A549 (cell line): Measurements from ENCODE around the gene SF3B4. TPM values are rescaled to one million over a fixed set of nuclear protein-coding genes. Genes with fewer than 3 reads are reported as not detected.
"Not testable (repeated sequence)": the region's sequence is repeated elsewhere in the genome, so short reads cannot be mapped to it uniquely, and the experiment has no call there.

Experiments used
- ATAC-seq, 2 experiments: fragments of 200-7000 bp in 1 of 2; fragments of >200 bp in 1 of 2; cut with Nextera tagmentation in 1 of 2; cut with Tn5 transposase in 1 of 2; 3 replicates each; pipeline versions ENCODE4 v1.8.0 to v1.9.1; 2018 to 2020; ENCODE audit warnings: mild to moderate bottlenecking in 1 of 2, moderate library complexity in 1 of 2
- CTCF ChIA-PET: fragments of 300-600 bp; sonication (Branson Sonifier 250); formaldehyde crosslinking; extraction: SDS; loops from one replicate; lab custom pipeline; 2021; ENCODE audit warnings: antibody characterized with exemption, inconsistent platforms; lab: Yijun Ruan, JAX
- POLR2A ChIA-PET: fragments of 350-600 bp; formaldehyde crosslinking; extraction: SDS; loops from one replicate; lab custom pipeline; 2021; ENCODE audit warnings: antibody characterized with exemption, inconsistent platforms; lab: Yijun Ruan, JAX
- DNase-seq, 2 experiments: peaks; one replicate each; pipeline versions ENCODE4 v3.0.0 to v3.0.0-alpha.2; 2011 to 2016; ENCODE audit warnings: low read depth in 1 of 2, low spot score in 1 of 2
- FAIRE-seq: peaks from 2 replicates; lab custom pipeline; 2011; peaks lifted over from hg19 to GRCh38; lab: Jason Lieb, UNC
- H3K27ac ChIP-seq, 2 experiments: fragments of >200 bp; sonication (Bioruptor Twin); formaldehyde crosslinking; 3 replicates each; pipeline ENCODE4 v1.5.1; 2016 to 2017
- H3K4me1 ChIP-seq: fragments of >200 bp; sonication (Bioruptor Twin); formaldehyde crosslinking; 3 replicates; pipeline ENCODE4 v1.6.1; 2016
- H3K4me2 ChIP-seq: fragments of >200 bp; sonication (Bioruptor Twin); formaldehyde crosslinking; 3 replicates; pipeline ENCODE4 v1.6.1; 2016
- H3K4me3 ChIP-seq: fragments of >200 bp; sonication (Bioruptor Twin); formaldehyde crosslinking; 3 replicates; pipeline ENCODE4 v1.5.1; 2016
- H3K9me3 ChIP-seq: fragments of >200 bp; sonication (Bioruptor Twin); formaldehyde crosslinking; 3 replicates; pipeline ENCODE4 v1.6.1; 2016
- CEBPB ChIP-seq, 2 experiments: fragments of >200 bp in 1 of 2; sonication (Bioruptor Twin) in 1 of 2; formaldehyde crosslinking in 1 of 2; IDR thresholded peaks; 2 replicates each; pipeline ENCODE4 v1.6.1; 2012 to 2016
- CHD4 ChIP-seq: fragments of 200-600 bp; sonication (generic); IDR thresholded peaks from 2 replicates; pipeline ENCODE4 v1.6.1; 2016; ENCODE audit warnings: antibody characterized with exemption, mild to moderate bottlenecking, borderline replicate concordance
- CTCF ChIP-seq: fragments of >200 bp; sonication (Bioruptor Twin); formaldehyde crosslinking; IDR thresholded peaks from 3 replicates; pipeline ENCODE4 v1.5.1; 2016
- ELK1 ChIP-seq: fragments of 150-350 bp; IDR thresholded peaks from 2 replicates; pipeline ENCODE4 v1.6.1; 2014; ENCODE audit warnings: low read depth, mild to moderate bottlenecking, low read length
- GATA3 ChIP-seq: IDR thresholded peaks from 2 replicates; pipeline ENCODE4 v1.6.1; 2012; ENCODE audit warnings: borderline replicate concordance
- HEYL ChIP-seq: fragments of 250-450 bp; sonication (Bioruptor Pico); IDR thresholded peaks from 2 replicates; pipeline ENCODE4 v1.8.0; 2021; ENCODE audit warnings: mild to moderate bottlenecking, moderate library complexity
- HOXA7 ChIP-seq: fragments of 250-450 bp; sonication (Bioruptor Pico); IDR thresholded peaks from 2 replicates; pipeline ENCODE4 v1.5.0; 2020; ENCODE audit warnings: mild to moderate bottlenecking, moderate library complexity
- HOXB5 ChIP-seq: fragments of 250-450 bp; sonication (Bioruptor Pico); IDR thresholded peaks from 2 replicates; pipeline ENCODE4 v1.5.0; 2020; ENCODE audit warnings: mild to moderate bottlenecking, moderate library complexity
- MAFK ChIP-seq: fragments of 450-650 bp; IDR thresholded peaks from 2 replicates; pipeline ENCODE4 v1.6.1; 2014; ENCODE audit not compliant: partially characterized antibody
- MAZ ChIP-seq: fragments of 150-350 bp; IDR thresholded peaks from 2 replicates; pipeline ENCODE4 v1.6.1; 2014; ENCODE audit warnings: antibody characterized with exemption, low read depth, low read length, borderline replicate concordance
- MYC ChIP-seq: IDR thresholded peaks from 2 replicates; pipeline ENCODE4 v1.6.1; 2012; ENCODE audit warnings: mild to moderate bottlenecking, inconsistent platforms, low read length, improper control_type of control experiment, borderline replicate concordance
- RAD21 ChIP-seq, 2 experiments: fragments of >200 bp in 1 of 2; sonication (Bioruptor Twin) in 1 of 2; formaldehyde crosslinking in 1 of 2; IDR thresholded peaks in 1 of 2; conservative IDR thresholded peaks in 1 of 2; 2 replicates in 1 of 2; 3 replicates in 1 of 2; pipeline ENCODE4 v1.6.1; 2012 to 2018; ENCODE audit warnings: inconsistent platforms in 1 of 2
- RARB ChIP-seq: fragments of 250-450 bp; sonication (Bioruptor Pico); IDR thresholded peaks from 2 replicates; pipeline ENCODE4 v1.8.0; 2021; ENCODE audit warnings: mild to moderate bottlenecking, moderate library complexity
- REST ChIP-seq: fragments of 200-600 bp; sonication (generic); IDR thresholded peaks from 2 replicates; pipeline ENCODE4 v1.6.1; 2016; ENCODE audit warnings: antibody characterized with exemption, mild to moderate bottlenecking, moderate library complexity
- SMC3 ChIP-seq: fragments of >200 bp; sonication (Bioruptor Twin); formaldehyde crosslinking; IDR thresholded peaks from 3 replicates; pipeline ENCODE4 v1.6.1; 2018; ENCODE audit warnings: inconsistent platforms
- USF2 ChIP-seq: fragments of 450-650 bp; IDR thresholded peaks from 2 replicates; pipeline ENCODE4 v1.6.1; 2014; ENCODE audit warnings: antibody characterized with exemption
- ZFP36 ChIP-seq: fragments of 450-650 bp; IDR thresholded peaks from 2 replicates; pipeline ENCODE4 v1.6.1; 2014; ENCODE audit warnings: borderline replicate concordance; ENCODE audit not compliant: partially characterized antibody
- ZSCAN20 ChIP-seq: fragments of 250-450 bp; sonication (Bioruptor Pico); IDR thresholded peaks from 2 replicates; pipeline ENCODE4 v1.8.0; 2022; ENCODE audit warnings: mild to moderate bottlenecking, moderate library complexity
- WGBS: methylation state at CpG from one replicate; pipeline ENCODE4 v1.1.6; 2017; ENCODE audit errors: missing lambda C conversion rate; 5-methylcytosine and 5-hydroxymethylcytosine counted together
- polyA plus RNA-seq, 4 experiments: library from polyadenylated mRNA; depleted of rRNA in 3 of 4; stranded (reverse); fragments of >200 nt; fragmentation: RNase III in 1 of 4; extraction: RNeasy Plus Mini Kit Qiagen cat#74134 plus additional on column Dnase treatment in 1 of 4; gene quantifications; 2 replicates in 3 of 4; 3 replicates in 1 of 4; pipeline ENCODE4 v1.2.3, GENCODE V29; 2011 to 2017

The SF3B4 gene
- polyA plus RNA-seq, 2 of the 4 experiments (the other 2 are of a cell fraction), result 71.2 to 94.6 TPM

GRCh38 chr1:149963358-149963757, 35.8 kb upstream of the SF3B4 start:
- FAIRE-seq (no peak), ATAC-seq (no peak), DNase-seq (no peak)
- H3K4me3 ChIP-seq, result no peak overlapping the region
- no peaks in the 10 kb centered on the region for H3K9me3 ChIP-seq
- no peak overlapping the region for H3K27ac ChIP-seq
- H3K4me2 ChIP-seq, result no peak overlapping the region
- no peaks in the 10 kb centered on the region for H3K4me1 ChIP-seq
- WGBS, result 76% methylated on average over 3 of the region's 3 CpGs
- ChIA-PET CTCF (interaction anchor here (0.6 to 3.7 kb wide), 9 partner anchors 29 to 228 kb away, joined by 3 to 18 read pairs (median 4); no protein-coding TSS in a partner anchor), POLR2A (no interaction called here)
- TF ChIP-seq GATA3 (no peak), MAFK (no peak), ZSCAN20 (CRISPR knock-in tag) (no peak), CEBPB (IDR thresholded peaks at IDR 0.05) (peak in 1 of 2 experiments; percentile 37; a peak in 1 of 4 replicates), HOXA7 (CRISPR knock-in tag) (no peak), HOXB5 (CRISPR knock-in tag) (no peak)

GRCh38 chr1:149962736-149963135, 35.1 kb upstream of the SF3B4 start:
- FAIRE-seq (no peak), DNase-seq (no peak), ATAC-seq (no peak)
- ChIA-PET CTCF (interaction anchor here (0.6 to 3.7 kb wide), 60 partner anchors 9 to 264 kb away, joined by 3 to 27 read pairs (median 5); partner anchors contain the start of genes MTMR11, OTUD7B and PLEKHO1), POLR2A (no interaction called here)
- 60% methylated on average over 2 of the region's 2 CpGs for WGBS
- H3K27ac ChIP-seq, result no peak overlapping the region
- H3K9me3 ChIP-seq, result no peaks in the 10 kb centered on the region
- no peak overlapping the region for H3K4me2 ChIP-seq
- no peaks in the 10 kb centered on the region for H3K4me1 ChIP-seq
- no peak overlapping the region for H3K4me3 ChIP-seq
- TF ChIP-seq RARB (CRISPR knock-in tag) (no peak), USF2 (no peak), REST (no peak), GATA3 (no peak), MYC (no peak)

- no peak overlapping the region for H3K27ac ChIP-seq
- no peak overlapping the region for H3K4me3 ChIP-seq
- no peak overlapping the region for H3K4me2 ChIP-seq
- ChIA-PET CTCF (interaction anchor here (0.6 to 3.7 kb wide), 68 partner anchors 10 to 264 kb away, joined by 3 to 27 read pairs (median 4); partner anchors contain the start of genes MTMR11, OTUD7B and PLEKHO1), POLR2A (no interaction called here)
- no peaks in the 10 kb centered on the region for H3K9me3 ChIP-seq
- peak; percentile 51 to 79 for DNase-seq
- H3K4me1 ChIP-seq, result no peaks in the 10 kb centered on the region
- TF ChIP-seq ELK1 (no peak), MAFK (peak; percentile 23), RAD21 (conservative IDR thresholded peaks at IDR 0.05 in 1 of 2, IDR thresholded peaks at IDR 0.05 in 1 of 2) (peak; percentile 80 to 82), CTCF (peak; percentile 92), HEYL (CRISPR knock-in tag) (no peak), ZFP36 (no peak), MAZ (no peak), SMC3 (peak; percentile 84), CHD4 (no peak)
- TF ChIP-seq, all 56 proteins: peak for 4
- WGBS, result 14% methylated on average over 3 of the region's 3 CpGs
- FAIRE-seq (no peak), ATAC-seq (peak; percentile 94)
Measured at GRCh38 chr1:149962039-149962647, 34.5 kb upstream of the SF3B4 start.

- CTCF ChIA-PET, result interaction anchor here (0.6 to 1.0 kb wide), 4 partner anchors 28 to 229 kb away, joined by 3 to 4 read pairs (median 3); a partner anchor contains a TSS
- WGBS, result 93% methylated on average over 14 of the region's 14 CpGs
- not testable (repeated sequence) for H3K4me1 ChIP-seq
Measured at GRCh38 chr1:149957548-149957947, 29.9 kb upstream of the SF3B4 start.

More at GRCh38 chr1:149957548-149957947, 29.9 kb upstream of the SF3B4 start:
- POLR2A ChIA-PET, H3K4me2 ChIP-seq, FAIRE-seq, ATAC-seq, H3K4me3 ChIP-seq, H3K27ac ChIP-seq, H3K9me3 ChIP-seq, DNase-seq: not testable (repeated sequence)
